Lung (tissue), 12 donors: ENCODE data around the gene TMEM167A. TPM values are rescaled to one million over a fixed set of nuclear protein-coding genes. Genes with fewer than 3 reads are reported as not detected.

ENCODE experiments used
- ATAC-seq: fragments of 200-7000 bp; cut with Tn5 transposase; one replicate; pipeline ENCODE4 v1.9.1; 2020; ENCODE audit warnings: moderate number of reproducible peaks; ENCODE audit not compliant: insufficient read depth, low FRiP score
- DNase-seq, 3 donors: peaks; one replicate each; pipeline ENCODE4 v3.0.0-alpha.2; 2013 to 2017
- H3K27ac ChIP-seq, 2 donors: one replicate each; pipeline ENCODE4 v1.5.1; 2013; ENCODE audit warnings: mild to moderate bottlenecking in 2 of 2, moderate library complexity in 2 of 2, control low read depth in 1 of 2, inconsistent platforms in 1 of 2, low read depth in 1 of 2, low read length in 1 of 2
- H3K27me3 ChIP-seq, 3 donors: one replicate each; pipeline ENCODE4 v1.5.1; 2013; ENCODE audit warnings: low read length in 2 of 3; ENCODE audit not compliant: control insufficient read depth in 3 of 3, insufficient read depth in 3 of 3
- H3K36me3 ChIP-seq, 4 donors: one replicate each; pipeline ENCODE4 v1.5.1; 2013; ENCODE audit warnings: low read length in 4 of 4, mild to moderate bottlenecking in 1 of 4, moderate library complexity in 1 of 4; ENCODE audit not compliant: control insufficient read depth in 4 of 4, insufficient read depth in 4 of 4
- H3K4me1 ChIP-seq, 5 donors: one replicate each; pipeline ENCODE4 v1.5.1; 2013; ENCODE audit warnings: low read length in 5 of 5, mild to moderate bottlenecking in 2 of 5, moderate library complexity in 1 of 5; ENCODE audit not compliant: control insufficient read depth in 5 of 5, insufficient read depth in 5 of 5
- H3K4me3 ChIP-seq: one replicate; pipeline ENCODE4 v1.5.1; 2013; ENCODE audit warnings: mild to moderate bottlenecking, control low read depth, moderate library complexity
- H3K9ac ChIP-seq, 2 donors: one replicate each; pipeline ENCODE4 v1.5.1; 2013; ENCODE audit warnings: low read length in 2 of 2, control low read depth in 1 of 2; ENCODE audit not compliant: insufficient read depth in 1 of 2
- H3K9me3 ChIP-seq, 4 donors: one replicate each; pipeline ENCODE4 v1.5.1; 2013; ENCODE audit warnings: low read length in 3 of 4, mild to moderate bottlenecking in 1 of 4, moderate library complexity in 1 of 4; ENCODE audit not compliant: control insufficient read depth in 4 of 4, insufficient read depth in 3 of 4
- WGBS, 2 donors: extraction: QIAGEN DNeasy Blood & Tissue Kit; methylation state at CpG; one replicate each; pipeline ENCODE4 v1.1.7; 2013; 5-methylcytosine and 5-hydroxymethylcytosine counted together
- polyA plus RNA-seq, 2 donors: library from polyadenylated mRNA; stranded (reverse); fragments of 200-250 nt; gene quantifications; one replicate each; pipeline ENCODE4 v1.2.1, GENCODE V29; 2013
- total RNA-seq, 2 donors: library from RNA; depleted of rRNA in 1 of 2; stranded (reverse); fragments of >200 nt in 1 of 2; gene quantifications; one replicate each; pipeline ENCODE4 v1.2.1, GENCODE V29; 2014 to 2021
- TF ChIP-seq, protein P1 (sequence below): IDR thresholded peaks from 2 replicates; pipeline ENCODE4 v1.5.1; 2012; ENCODE audit warnings: mild to moderate bottlenecking; ENCODE audit errors: control extremely low read depth, extremely low read depth
- donor health status: control.
- donor health status: control.
- donor health status: Bipolar disorder and iron deficiency.
- donor health status: healthy.
- donor health status: DM: yes; HTN: yes; CAD: no.

Gene TMEM167A
- total and polyA plus RNA-seq, 4 donors: 32.2 to 75.7 (median 63.5) TPM

DNA sequence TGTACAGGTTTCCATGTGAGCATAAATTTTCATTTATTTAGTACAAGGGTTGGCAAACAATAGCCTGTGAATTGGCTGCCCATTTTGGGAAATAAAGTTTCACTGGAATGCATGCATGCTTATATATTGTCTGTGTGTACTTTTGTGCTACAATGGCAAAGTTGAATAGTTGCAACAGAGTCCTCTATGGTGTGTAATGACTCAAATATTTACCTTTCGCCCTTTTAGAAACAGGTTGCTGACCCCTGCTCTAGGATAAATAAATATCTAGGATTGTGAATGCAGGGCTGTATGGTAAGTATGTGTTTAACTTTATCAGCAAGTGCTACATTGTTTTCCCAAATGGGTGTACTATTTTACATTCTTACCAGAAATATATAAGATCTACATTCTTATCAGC lies 47.4 kb upstream of the TMEM167A start:
- Histone ChIP-seq H3K27me3 (no peaks in the 10 kb centered on the region), H3K36me3 (no peaks in the 10 kb centered on the region), H3K27ac (no peak overlapping the region), H3K9ac (no peak overlapping the region), H3K4me3 (no peak overlapping the region), H3K4me1 (no peaks in the 10 kb centered on the region), H3K9me3 (peaks cover 0 to 2% (median 0%) of the 10 kb centered on the region in 4 donors)
- DNase-seq: no peak
- TF ChIP-seq, protein P1, sequence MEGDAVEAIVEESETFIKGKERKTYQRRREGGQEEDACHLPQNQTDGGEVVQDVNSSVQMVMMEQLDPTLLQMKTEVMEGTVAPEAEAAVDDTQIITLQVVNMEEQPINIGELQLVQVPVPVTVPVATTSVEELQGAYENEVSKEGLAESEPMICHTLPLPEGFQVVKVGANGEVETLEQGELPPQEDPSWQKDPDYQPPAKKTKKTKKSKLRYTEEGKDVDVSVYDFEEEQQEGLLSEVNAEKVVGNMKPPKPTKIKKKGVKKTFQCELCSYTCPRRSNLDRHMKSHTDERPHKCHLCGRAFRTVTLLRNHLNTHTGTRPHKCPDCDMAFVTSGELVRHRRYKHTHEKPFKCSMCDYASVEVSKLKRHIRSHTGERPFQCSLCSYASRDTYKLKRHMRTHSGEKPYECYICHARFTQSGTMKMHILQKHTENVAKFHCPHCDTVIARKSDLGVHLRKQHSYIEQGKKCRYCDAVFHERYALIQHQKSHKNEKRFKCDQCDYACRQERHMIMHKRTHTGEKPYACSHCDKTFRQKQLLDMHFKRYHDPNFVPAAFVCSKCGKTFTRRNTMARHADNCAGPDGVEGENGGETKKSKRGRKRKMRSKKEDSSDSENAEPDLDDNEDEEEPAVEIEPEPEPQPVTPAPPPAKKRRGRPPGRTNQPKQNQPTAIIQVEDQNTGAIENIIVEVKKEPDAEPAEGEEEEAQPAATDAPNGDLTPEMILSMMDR: no peak
- no peak for ATAC-seq
- 82 to 89% methylated on average over 1 of the region's 1 CpG for WGBS, 2 donors

- no peaks in the 10 kb centered on the region for H3K27me3 ChIP-seq
- TF ChIP-seq, protein P1: no peak
- no peaks in the 10 kb centered on the region for H3K36me3 ChIP-seq
- no peaks in the 10 kb centered on the region for H3K4me1 ChIP-seq
- no peak overlapping the region for H3K4me3 ChIP-seq
- WGBS, 2 donors: 80 to 98% methylated on average over 1 of the region's 1 CpG
- DNase-seq (no peak), ATAC-seq (no peak)
- H3K27ac ChIP-seq: no peak overlapping the region
- H3K9me3 ChIP-seq: peaks cover 0 to 3% (median 0%) of the 10 kb centered on the region in 4 donors
- H3K9ac ChIP-seq: no peak overlapping the region
Observed at GRCh38 chr5:83118976-83119375, 41.8 kb upstream of the TMEM167A start.

DNA sequence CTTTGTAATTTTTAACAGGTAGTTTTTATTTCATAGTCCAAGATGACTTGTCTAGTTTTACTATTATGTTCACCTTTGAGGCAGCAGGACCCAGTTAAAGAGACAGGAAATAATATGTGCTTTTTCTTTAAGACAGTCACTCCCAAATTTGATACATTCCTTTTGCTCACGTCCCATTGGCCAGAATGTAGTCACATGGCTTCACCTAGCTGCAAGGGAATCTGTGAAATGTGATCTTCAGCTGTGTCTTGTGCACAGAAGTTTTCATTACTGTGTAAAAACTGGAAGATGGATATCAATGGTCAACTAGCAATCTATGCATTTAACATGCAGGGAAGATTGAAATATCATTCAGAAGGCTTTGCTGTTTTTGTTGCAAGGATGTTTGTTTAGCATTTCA lies 41.3 kb upstream of the TMEM167A start:
- peaks cover 0 to 3% (median 0%) of the 10 kb centered on the region in 4 donors for H3K9me3 ChIP-seq
- 96 to 100% methylated on average over 1 of the region's 1 CpG for WGBS, 2 donors
- H3K27ac ChIP-seq: no peak overlapping the region
- DNase-seq: no peak
- no peak overlapping the region for H3K9ac ChIP-seq
- no peaks in the 10 kb centered on the region for H3K27me3 ChIP-seq
- peaks cover 0 to 1% (median 0%) of the 10 kb centered on the region in 4 donors for H3K36me3 ChIP-seq
- no peaks in the 10 kb centered on the region for H3K4me1 ChIP-seq
- no peak for ATAC-seq
- H3K4me3 ChIP-seq: no peak overlapping the region
- TF ChIP-seq, protein P1: no peak

DNA sequence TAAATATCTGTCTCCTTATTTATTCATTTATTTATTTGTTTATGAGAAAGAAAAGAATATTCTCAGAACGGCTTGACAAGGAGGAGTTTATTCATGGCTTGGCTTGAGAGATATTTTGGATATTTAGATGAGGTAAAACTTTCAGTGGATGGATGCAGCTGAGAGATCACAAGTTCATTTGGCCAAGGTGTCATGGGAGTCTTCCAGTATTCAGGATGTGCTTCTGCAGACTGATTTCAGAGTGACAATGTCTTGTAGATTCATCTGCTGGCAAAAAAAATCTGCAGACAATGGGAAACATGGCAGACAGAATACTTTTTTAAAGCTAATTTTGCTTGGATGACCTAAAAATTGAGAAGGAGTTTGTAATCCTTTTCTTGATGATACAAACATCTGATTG lies 38.6 kb upstream of the TMEM167A start:
- TF ChIP-seq, protein P1: no peak
- no peak overlapping the region for H3K4me3 ChIP-seq
- no peak overlapping the region for H3K9ac ChIP-seq
- WGBS, 2 donors: 87 to 93% methylated on average over 1 of the region's 1 CpG
- peaks cover 0 to 3% (median 0%) of the 10 kb centered on the region in 4 donors for H3K36me3 ChIP-seq
- no peaks in the 10 kb centered on the region for H3K4me1 ChIP-seq
- DNase-seq (no peak), ATAC-seq (no peak)
- H3K27me3 ChIP-seq: no peaks in the 10 kb centered on the region
- H3K9me3 ChIP-seq: peaks cover 0 to 3% (median 1%) of the 10 kb centered on the region in 4 donors
- no peak overlapping the region for H3K27ac ChIP-seq
